Suppressor macrophage treated with lipopolysaccharide for 4 hours (primary cell): ENCODE measurements around the gene LCLAT1.

Experiments
- DNase-seq: peaks from one replicate; pipeline ENCODE4 v3.0.0-alpha.2; 2020

The LCLAT1 gene

GRCh38 chr2:30649828-30650227, 202.8 kb downstream of the LCLAT1 start:
- DNase-seq, result no peak

DNA sequence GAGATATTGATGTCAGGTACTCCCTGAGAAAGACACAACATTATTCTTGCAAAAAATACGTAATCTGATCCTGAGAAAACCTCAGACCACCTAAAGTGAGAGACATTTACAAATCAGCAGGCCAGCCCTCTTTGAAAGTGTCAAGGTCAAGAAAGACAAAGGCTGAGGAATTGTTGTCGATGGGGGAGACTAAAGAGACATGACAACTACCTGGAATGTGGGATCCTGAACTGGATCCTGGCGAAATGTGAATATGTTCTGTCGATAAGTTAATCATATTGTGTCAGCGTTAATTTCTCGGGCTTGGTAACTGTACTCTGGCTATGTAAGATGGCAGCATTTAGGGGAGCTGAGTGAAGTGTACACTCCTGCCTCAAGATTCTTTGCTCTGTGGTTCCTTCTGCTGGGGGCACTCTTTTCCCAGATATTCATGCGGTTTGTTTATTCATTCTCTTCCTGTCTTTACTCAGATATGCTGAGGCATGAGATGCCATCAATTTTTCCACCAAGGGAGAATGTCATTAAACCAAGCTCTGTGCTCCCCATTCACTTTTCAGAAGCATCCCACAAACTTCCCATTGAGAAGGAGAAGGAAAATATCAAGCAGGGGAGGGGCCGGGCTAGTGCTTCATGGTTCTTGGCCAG, 205.3 kb downstream of the LCLAT1 start:
- DNase-seq, result no peak

- no peak for DNase-seq
Measured at GRCh38 chr2:30653847-30654246, 206.8 kb downstream of the LCLAT1 start.

- DNase-seq, result no peak
Measured at GRCh38 chr2:30654404-30654803, 207.4 kb downstream of the LCLAT1 start.

DNA sequence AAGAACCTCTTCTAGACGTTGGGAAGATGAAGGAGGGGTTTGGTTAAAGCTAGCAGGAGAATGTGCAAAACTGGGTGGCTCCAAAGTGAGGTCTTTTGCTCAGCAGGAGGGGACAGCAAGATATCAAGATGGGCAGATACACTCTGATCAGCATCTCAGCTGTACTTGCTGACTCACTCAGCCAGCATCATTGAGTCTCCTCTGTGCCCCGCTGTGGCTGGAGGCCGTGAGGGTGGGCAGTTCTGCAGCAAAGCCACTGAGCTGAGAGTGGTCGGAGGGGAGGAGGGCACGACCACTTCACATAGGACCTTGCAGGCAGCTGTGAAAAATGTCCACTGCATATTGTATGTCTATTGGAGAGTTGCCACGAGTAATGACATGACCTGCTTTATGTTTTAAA, 208.2 kb downstream of the LCLAT1 start:
- DNase-seq, result no peak

GRCh38 chr2:30655660-30656059, 208.6 kb downstream of the LCLAT1 start:
- no peak for DNase-seq

- DNase-seq, result peak; percentile 3
Measured at GRCh38 chr2:30656079-30656478, 209.0 kb downstream of the LCLAT1 start.

DNA sequence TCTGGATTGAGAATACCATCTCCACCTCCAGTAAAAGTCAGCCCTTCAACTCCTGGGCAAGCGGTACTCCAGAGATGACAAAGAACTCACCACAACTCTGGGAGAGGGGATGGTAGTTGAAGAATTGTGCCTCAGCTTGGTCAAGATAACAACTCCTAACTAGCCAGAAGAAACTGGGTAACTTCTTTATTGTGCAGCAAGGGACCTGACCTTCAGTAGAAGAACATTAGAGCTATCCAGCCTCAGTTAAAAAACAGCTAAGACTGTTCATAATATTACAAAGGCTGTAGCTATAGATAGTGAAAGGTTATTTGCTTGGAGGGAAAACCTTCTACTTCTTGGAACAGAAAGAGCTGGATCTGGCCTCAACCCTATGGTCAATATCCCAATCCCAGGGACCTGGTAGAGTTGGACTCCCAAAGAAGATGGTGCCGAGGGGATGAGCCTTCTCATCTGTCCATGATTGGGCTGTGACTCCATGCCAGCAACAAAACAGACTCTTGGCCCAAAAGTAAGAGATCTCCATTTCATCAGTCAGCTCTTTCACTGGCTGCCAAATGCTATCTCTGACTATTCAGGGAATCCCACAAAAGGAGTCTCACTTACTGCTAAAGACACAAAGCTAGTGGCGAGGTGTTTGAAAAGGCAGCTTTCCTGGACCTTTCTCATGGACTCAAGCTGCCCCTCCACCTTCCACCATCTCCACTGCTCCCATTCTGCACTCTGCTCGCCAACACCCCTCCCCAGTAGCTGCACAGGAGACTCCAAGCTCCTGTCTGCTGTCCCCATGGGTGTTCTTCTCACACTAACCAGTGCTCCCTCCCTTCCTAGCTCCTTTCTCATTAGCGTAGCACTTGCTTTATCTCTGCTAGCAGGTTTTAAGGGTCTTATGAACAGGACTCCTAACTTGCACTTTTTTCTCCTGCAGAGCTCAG, 214.4 kb downstream of the LCLAT1 start:
- no peak for DNase-seq

GRCh38 chr2:30662268-30663131, 215.5 kb downstream of the LCLAT1 start:
- DNase-seq, result no peak

GRCh38 chr2:30663321-30663720, 216.3 kb downstream of the LCLAT1 start:
- no peak for DNase-seq

- DNase-seq, result no peak
Measured at GRCh38 chr2:30663806-30664205, 216.8 kb downstream of the LCLAT1 start.

DNA sequence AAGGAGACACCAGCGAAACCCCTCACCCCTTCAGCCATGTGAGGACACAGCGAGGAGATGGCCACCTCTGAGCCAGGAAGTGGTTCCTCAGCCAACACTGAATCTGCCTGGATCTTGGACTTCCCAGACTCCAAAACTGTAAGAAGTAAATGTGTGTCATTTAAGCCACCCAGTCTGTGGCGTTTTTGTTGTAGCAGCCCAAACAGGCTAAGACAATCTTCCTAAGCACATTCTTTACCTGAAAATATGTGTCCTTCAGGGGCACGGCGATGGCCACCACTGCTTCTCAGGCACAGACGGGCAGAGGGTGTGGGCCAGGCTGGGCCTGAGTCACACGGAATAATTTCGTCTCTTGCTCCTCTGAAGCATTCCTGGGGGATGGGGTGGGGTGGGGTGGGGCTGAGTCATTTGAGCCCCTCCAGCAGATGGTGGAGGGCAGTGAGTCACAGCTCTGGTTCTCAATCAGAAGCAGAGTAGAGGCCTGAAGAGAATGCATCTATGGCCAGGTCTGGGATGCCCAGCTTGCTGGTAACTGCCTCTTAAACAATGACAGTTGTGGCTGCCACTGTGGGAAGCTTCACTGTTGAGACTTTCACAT, 217.8 kb downstream of the LCLAT1 start:
- no peak for DNase-seq

DNA sequence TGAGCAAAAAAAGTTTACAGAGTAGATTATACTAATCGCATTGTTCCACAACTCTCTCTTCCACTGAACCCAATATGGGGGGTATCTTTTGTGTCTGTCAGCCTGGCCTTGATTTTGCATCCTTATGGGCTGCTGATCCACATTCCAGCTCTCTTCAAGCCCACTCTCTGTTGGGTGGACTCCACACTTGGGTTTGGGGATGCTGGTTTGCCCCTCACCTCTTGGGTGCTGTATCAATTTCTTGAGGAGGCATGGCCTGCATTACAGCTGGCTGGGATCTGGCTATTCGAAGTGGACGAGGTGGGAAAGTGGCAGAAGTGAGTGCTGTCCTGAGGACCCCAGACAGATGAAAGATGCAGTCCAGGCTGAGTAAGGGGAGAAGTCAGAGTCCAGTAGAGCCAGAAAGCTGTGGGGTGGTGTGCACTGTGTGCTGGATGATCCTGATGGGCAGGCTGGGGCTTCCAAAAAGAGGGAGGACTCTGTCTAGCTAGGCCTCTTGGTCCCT, 218.8 kb downstream of the LCLAT1 start:
- DNase-seq, result no peak

- peak; percentile 5 for DNase-seq
Measured at GRCh38 chr2:30666266-30666874, 219.3 kb downstream of the LCLAT1 start.

GRCh38 chr2:30670453-30670852, 223.4 kb downstream of the LCLAT1 start:
- no peak for DNase-seq

DNA sequence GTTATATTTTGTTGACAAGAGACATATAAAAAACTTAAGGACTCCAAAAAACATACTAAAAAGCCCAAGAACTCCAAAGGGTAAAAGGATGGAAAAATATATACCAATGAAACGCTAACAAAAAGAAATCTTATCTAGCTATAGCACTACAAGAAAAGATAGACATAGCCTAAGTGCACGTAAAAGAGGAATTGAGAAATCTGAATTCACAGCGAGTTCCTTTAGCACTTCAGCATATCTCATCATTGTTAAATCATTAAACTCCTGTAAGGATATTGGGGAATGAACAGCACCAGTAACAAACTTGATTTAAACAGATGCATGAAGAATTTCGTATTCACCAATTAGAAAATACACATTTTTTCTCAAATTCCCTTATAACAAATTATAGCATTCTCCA, 226.1 kb downstream of the LCLAT1 start:
- DNase-seq, result no peak

DNA sequence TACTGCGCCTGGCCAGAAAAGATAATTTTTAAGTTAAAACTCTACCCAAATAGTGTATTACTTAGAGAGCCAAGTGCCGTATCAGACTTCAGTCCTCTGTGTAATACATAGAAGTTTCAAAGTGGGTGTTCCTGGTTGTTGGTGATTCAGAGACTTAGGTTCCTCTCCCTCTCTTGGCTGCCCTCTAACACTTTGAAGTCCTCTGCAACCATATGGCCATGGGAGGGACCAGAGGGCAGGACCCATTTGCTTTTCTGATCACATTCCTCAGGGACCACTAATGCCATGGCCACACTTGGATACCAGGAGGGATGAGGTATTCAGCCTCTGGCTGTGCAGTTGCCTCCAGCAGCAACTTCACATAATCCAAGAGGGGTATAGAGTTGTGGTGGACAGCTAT, 228.7 kb downstream of the LCLAT1 start:
- DNase-seq, result no peak

DNA sequence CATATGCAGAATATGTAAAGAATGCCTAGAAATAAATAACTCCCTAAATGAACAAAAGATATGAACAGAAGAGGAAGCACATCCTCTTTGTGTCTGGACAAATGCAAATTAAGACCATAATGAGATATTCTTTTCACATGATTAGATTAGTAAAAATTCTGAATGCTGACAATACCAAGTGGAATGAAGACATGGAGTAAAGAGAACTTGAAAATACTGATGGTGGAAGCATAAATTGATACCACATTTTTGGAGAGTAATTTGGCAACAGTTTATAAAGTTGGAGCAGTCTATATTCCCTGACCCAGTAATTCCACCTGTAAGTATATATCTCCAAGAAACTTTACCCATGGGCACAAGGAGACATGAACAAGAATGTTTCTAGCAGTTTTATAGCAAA, 230.2 kb downstream of the LCLAT1 start:
- no peak for DNase-seq

GRCh38 chr2:30677861-30678385, 230.9 kb downstream of the LCLAT1 start:
- DNase-seq, result no peak

DNA sequence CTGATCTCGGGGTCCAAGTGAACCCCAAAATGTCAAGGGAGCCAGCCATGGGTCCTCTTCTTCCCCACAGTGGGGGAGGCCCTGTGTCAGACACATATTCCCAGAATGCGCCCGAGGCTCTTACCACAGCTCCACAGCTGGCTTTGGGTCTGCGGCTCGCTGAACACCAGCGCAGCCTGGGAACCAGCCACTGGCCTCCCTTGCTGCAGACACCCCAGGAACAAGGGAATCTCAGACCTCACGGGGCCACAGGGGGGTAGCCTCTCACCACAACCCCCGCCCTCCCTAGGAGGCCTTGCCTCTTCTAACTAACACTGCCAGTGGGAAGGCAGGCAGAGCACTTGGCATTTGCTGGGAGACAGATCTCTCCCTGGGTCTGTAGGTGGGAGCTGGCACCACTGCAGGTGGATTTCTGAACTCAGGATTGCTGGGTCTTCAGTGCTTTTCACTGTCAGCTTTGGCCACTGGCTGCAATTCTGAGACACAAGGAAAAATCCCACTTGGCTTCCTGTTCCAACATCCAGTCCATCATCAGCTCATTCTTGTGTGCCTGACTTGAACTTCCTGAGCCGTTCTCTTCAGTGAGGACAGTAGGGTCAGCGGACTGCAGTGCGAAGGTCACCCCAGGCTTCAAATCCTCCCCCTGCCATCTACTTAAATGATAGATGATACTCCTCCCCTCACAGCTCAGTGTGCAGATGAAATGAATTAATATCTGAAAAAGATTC, 231.5 kb downstream of the LCLAT1 start:
- DNase-seq, result no peak

GRCh38 chr2:30679426-30680088, 232.5 kb downstream of the LCLAT1 start:
- DNase-seq, result no peak
